ENCODE data around the gene KLF12. TPM values are rescaled to one million over a fixed set of nuclear protein-coding genes. Genes with fewer than 3 reads are reported as not detected.

KLF12 gene
- total RNA-seq, 1 experiment from 2014 or later = 7.8 TPM

- H4K20me1 ChIP-seq (ENCODE audit: insufficient read depth) = no peaks in the 10 kb centered on the region
- CTCF ChIA-PET = no interaction called here
- TF ChIP-seq POLR2AphosphoS5 (IDR thresholded peaks at IDR 0.05; ENCODE audit: low read depth, low read length) (no peak), CEBPB (IDR thresholded peaks at IDR 0.05; ENCODE audit: low read depth) (no peak), EZH2 (IDR thresholded peaks at IDR 0.05) (no peak), RAD21 (IDR thresholded peaks at IDR 0.05; ENCODE audit: low read depth) (no peak), SIN3A (IDR thresholded peaks at IDR 0.05; ENCODE audit: low read depth) (no peak), ELF1 (IDR thresholded peaks at IDR 0.05; ENCODE audit: borderline replicate concordance, low read depth) (no peak), ZNF274 (IDR thresholded peaks at IDR 0.05; ENCODE audit: low read depth, low read length) (no peak), JUND (IDR thresholded peaks at IDR 0.05) (no peak), ZFX (IDR thresholded peaks at IDR 0.05) (no peak)
- TF ChIP-seq, protein P1, sequence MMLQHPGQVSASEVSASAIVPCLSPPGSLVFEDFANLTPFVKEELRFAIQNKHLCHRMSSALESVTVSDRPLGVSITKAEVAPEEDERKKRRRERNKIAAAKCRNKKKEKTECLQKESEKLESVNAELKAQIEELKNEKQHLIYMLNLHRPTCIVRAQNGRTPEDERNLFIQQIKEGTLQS (IDR thresholded peaks at IDR 0.05) = no peak
Observed at GRCh38 chr13:74142257-74142656, 8.1 kb upstream of the KLF12 start.

DNA sequence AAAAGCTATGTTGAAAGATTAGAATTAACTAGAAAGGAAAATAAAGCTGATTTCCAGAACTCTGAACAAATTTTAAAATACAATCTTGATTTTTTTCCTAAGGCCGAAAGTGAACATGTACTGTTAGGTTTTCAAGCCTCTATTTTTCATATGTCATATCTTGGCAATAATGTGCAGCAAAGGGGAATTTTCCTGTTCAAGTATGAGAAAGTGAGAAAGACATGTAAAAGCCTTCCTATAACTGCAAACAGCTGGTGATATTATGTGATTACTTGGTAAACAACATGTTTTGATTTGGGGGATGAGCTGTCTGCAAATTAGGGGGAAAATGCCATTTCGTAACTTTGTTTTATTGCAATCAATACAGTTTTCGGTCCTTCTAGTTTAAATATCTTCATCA lies 4.0 kb upstream of the KLF12 start:
- ATAC-seq = no peak
- no peaks in the 10 kb centered on the region for H4K20me1 ChIP-seq (ENCODE audit: insufficient read depth)
- POLR2A ChIA-PET = no interaction called here
- peaks cover 0 to 17% of the 10 kb centered on the region in 2 experiments; a peak in 1 of 4 replicates for H3K4me1 ChIP-seq (ENCODE audit: control insufficient read depth in 1 of 2, insufficient read depth in 2 of 2, low read length in 2 of 2)
- H3K79me2 ChIP-seq (ENCODE audit: insufficient read depth, low read length) = no peaks in the 10 kb centered on the region
- H3K4me3 ChIP-seq (replicated peaks in 1 of 2; ENCODE audit: low read depth in 1 of 2, low read length in 2 of 2) = no peak overlapping the region
- H3K4me2 ChIP-seq (ENCODE audit: low read length) = no peak overlapping the region
- no peaks in the 10 kb centered on the region for H3K9me2 ChIP-seq (ENCODE audit: insufficient read depth)
- no peak overlapping the region for H3K27ac ChIP-seq (ENCODE audit: low read depth, low read length)
- intact Hi-C loops (cut with micrococcal nuclease) = loop anchor here (10.0 kb wide), 1 partner anchor 283 kb away; no protein-coding TSS in a partner anchor
- CTCF ChIA-PET = no interaction called here
- BruUV-seq (replicated peaks) = no TSS peak
- H3K36me3 ChIP-seq (ENCODE audit: control insufficient read depth in 1 of 2, insufficient read depth in 2 of 2, low read length in 2 of 2) = no peaks in the 10 kb centered on the region
- no peak for DNase-seq (ENCODE audit: low read depth, low spot score)
- H2AFZ ChIP-seq (ENCODE audit: low read depth, low read length, poor library complexity, severe bottlenecking) = no peak overlapping the region
- no peak overlapping the region for H3K9ac ChIP-seq (ENCODE audit: low read length)
- no peak for TF ChIP-seq ZNF274 (IDR thresholded peaks at IDR 0.05; ENCODE audit: low read depth, low read length)
- no peak for TF ChIP-seq CEBPB (IDR thresholded peaks at IDR 0.05; ENCODE audit: low read depth)
- RAD21 ChIA-PET (ENCODE audit: low non-redundant PET in 1 of 2, low total read pairs in 2 of 2, uncharacterized antibody in 2 of 2, unreplicated experiment in 2 of 2) = no interaction called here
- H3K27me3 ChIP-seq (ENCODE audit: insufficient read depth, low read length) = no peaks in the 10 kb centered on the region
- H3K9me3 ChIP-seq (ENCODE audit: control insufficient read depth in 1 of 2, insufficient read depth in 1 of 2, low read depth in 1 of 2, low read length in 2 of 2) = no peaks in the 10 kb centered on the region

More at GRCh38 chr13:74142257-74142656, 8.1 kb upstream of the KLF12 start:
- no peak overlapping the region for H3K9ac ChIP-seq (ENCODE audit: low read length)
- RAD21 ChIA-PET (ENCODE audit: low non-redundant PET in 1 of 2, low total read pairs in 2 of 2, uncharacterized antibody in 2 of 2, unreplicated experiment in 2 of 2) = no interaction called here
- intact Hi-C loops (cut with micrococcal nuclease) = no loop called here
- no peaks in the 10 kb centered on the region for H3K36me3 ChIP-seq (ENCODE audit: control insufficient read depth in 1 of 2, insufficient read depth in 2 of 2, low read length in 2 of 2)
- BruUV-seq (replicated peaks) = no TSS peak
- no peak overlapping the region for H3K27ac ChIP-seq (ENCODE audit: low read depth, low read length)
- H3K4me1 ChIP-seq (ENCODE audit: control insufficient read depth in 1 of 2, insufficient read depth in 2 of 2, low read length in 2 of 2) = no peaks in the 10 kb centered on the region
- H3K79me2 ChIP-seq (ENCODE audit: insufficient read depth, low read length) = no peaks in the 10 kb centered on the region
- H2AFZ ChIP-seq (ENCODE audit: low read depth, low read length, poor library complexity, severe bottlenecking) = no peak overlapping the region
- H3K9me3 ChIP-seq (ENCODE audit: control insufficient read depth in 1 of 2, insufficient read depth in 1 of 2, low read depth in 1 of 2, low read length in 2 of 2) = no peaks in the 10 kb centered on the region
- DNase-seq (ENCODE audit: low read depth, low spot score) (no peak), ATAC-seq (no peak)
- H3K4me3 ChIP-seq (replicated peaks in 1 of 2; ENCODE audit: low read depth in 1 of 2, low read length in 2 of 2) = no peak overlapping the region
- H3K27me3 ChIP-seq (ENCODE audit: insufficient read depth, low read length) = no peaks in the 10 kb centered on the region
- no peak overlapping the region for H3K4me2 ChIP-seq (ENCODE audit: low read length)
- H3K9me2 ChIP-seq (ENCODE audit: insufficient read depth) = no peaks in the 10 kb centered on the region
- POLR2A ChIA-PET = no interaction called here

Data from HCT116 (cell line).